Mucosa of descending colon (tissue), 3 donors: ENCODE results near the gene NMT2. TPM values are rescaled to one million over a fixed set of nuclear protein-coding genes. Genes with fewer than 3 reads are reported as not detected.

Experiments
- ATAC-seq: fragments of 200-7000 bp; cut with Tn5 transposase; one replicate; pipeline ENCODE4 v1.9.1; 2020; ENCODE audit warnings: mild to moderate bottlenecking, moderate library complexity
- DNase-seq, 3 donors: peaks; one replicate each; pipeline ENCODE4 v3.0.0-alpha.2; 2020
- H3K36me3 ChIP-seq: fragments of 200-600 bp; one replicate; pipeline ENCODE4 v1.8.0; 2021; ENCODE audit warnings: low read depth, mild to moderate bottlenecking
- H3K4me1 ChIP-seq: fragments of 200-600 bp; one replicate; pipeline ENCODE4 v1.8.0; 2021; ENCODE audit warnings: low read depth, mild to moderate bottlenecking
- H3K4me3 ChIP-seq: fragments of 200-600 bp; one replicate; pipeline ENCODE4 v1.8.0; 2021; ENCODE audit warnings: mild to moderate bottlenecking
- H3K9me3 ChIP-seq: fragments of 200-600 bp; one replicate; pipeline ENCODE4 v1.8.0; 2021; ENCODE audit warnings: mild to moderate bottlenecking
- CTCF ChIP-seq: fragments of 200-600 bp; IDR thresholded peaks from one replicate; pipeline ENCODE4 v1.8.0; 2022; ENCODE audit warnings: antibody characterized with exemption, mild to moderate bottlenecking
- intact Hi-C, 2 donors: fragments of 100-400 bp; cut with DNase I in 1 of 2; cut with micrococcal nuclease in 1 of 2; formaldehyde crosslinking; loops; one replicate each; pipeline versions ENCODE4 v1.11.0 to v1.11.1; 2022; cut with DNase I, micrococcal nuclease
- total RNA-seq, 3 donors: library from RNA; stranded (reverse); fragmentation: NEBNext Ultra II Directional in 2 of 3; extraction: Animal tissue kit (Norgen Biotek cat#: 25700) in 2 of 3; gene quantifications; one replicate each; pipeline versions ENCODE4 v1.2.1 to v1.2.4, GENCODE V29; 2021 to 2023
- donor health status: DM: no; HTN: no; CAD: no; lungs with moderate emphysema.
- donor health status: DM: no; HTN: no; CAD: no.
- donor health status: DM: no; HTN: yes; CAD: no.

The NMT2 gene
- total RNA-seq, 3 donors from 2014 or later = 21.8 to 26.4 (median 24.3) TPM

- no peak for TF ChIP-seq CTCF
- H3K4me1 ChIP-seq = no peaks in the 10 kb centered on the region
- ATAC-seq (no peak), DNase-seq (no peak)
- H3K4me3 ChIP-seq = no peak overlapping the region
- intact Hi-C loops = no loop called here
- H3K36me3 ChIP-seq = no peaks in the 10 kb centered on the region
- no peaks in the 10 kb centered on the region for H3K9me3 ChIP-seq
Observed at GRCh38 chr10:15068802-15069201, 99.7 kb downstream of the NMT2 start.

GRCh38 chr10:15067154-15067553, 101.3 kb downstream of the NMT2 start:
- intact Hi-C loops = no loop called here
- Histone ChIP-seq H3K4me1 (no peaks in the 10 kb centered on the region), H3K9me3 (no peaks in the 10 kb centered on the region), H3K4me3 (no peak overlapping the region), H3K36me3 (no peaks in the 10 kb centered on the region)
- ATAC-seq (no peak), DNase-seq (no peak)
- TF ChIP-seq CTCF = no peak

GRCh38 chr10:15060638-15061037, 107.9 kb downstream of the NMT2 start:
- ATAC-seq (no peak), DNase-seq (no peak)
- peaks cover 9% of the 10 kb centered on the region for H3K9me3 ChIP-seq

GRCh38 chr10:15059914-15060313, 108.6 kb downstream of the NMT2 start:
- intact Hi-C loops = no loop called here
- H3K9me3 ChIP-seq = peaks cover 9% of the 10 kb centered on the region
- DNase-seq = no peak

More at GRCh38 chr10:15060638-15061037, 107.9 kb downstream of the NMT2 start:
- intact Hi-C loops = no loop called here
- H3K4me3 ChIP-seq = no peak overlapping the region
- H3K4me1 ChIP-seq = no peaks in the 10 kb centered on the region
- TF ChIP-seq CTCF = no peak
- H3K36me3 ChIP-seq = no peaks in the 10 kb centered on the region

GRCh38 chr10:15058689-15059088, 109.8 kb downstream of the NMT2 start:
- DNase-seq (no peak), ATAC-seq (no peak)
- intact Hi-C loops = no loop called here
- H3K4me1 ChIP-seq = no peaks in the 10 kb centered on the region
- no peak overlapping the region for H3K4me3 ChIP-seq
- TF ChIP-seq CTCF = no peak
- H3K36me3 ChIP-seq = no peaks in the 10 kb centered on the region
- H3K9me3 ChIP-seq = peaks cover 9% of the 10 kb centered on the region

More at GRCh38 chr10:15059914-15060313, 108.6 kb downstream of the NMT2 start:
- ATAC-seq = no peak
- Histone ChIP-seq H3K36me3 (no peaks in the 10 kb centered on the region), H3K4me1 (no peaks in the 10 kb centered on the region), H3K4me3 (no peak overlapping the region)
- no peak for TF ChIP-seq CTCF

Other genes starting within 250 kb of the NMT2 start
- 10 to 100 TPM; 10.2 to 15.6 (median 12.4) TPM for gene DCLRE1C, start 214.6 kb downstream of the NMT2 start, total RNA-seq
- gene MEIG1, start 209.3 kb downstream of the NMT2 start, total RNA-seq = not detected
- under 1 TPM in 1 of 3 donors, not detected in 2; 0.16 TPM for gene OLAH, start 124.8 kb downstream of the NMT2 start, total RNA-seq
- gene ACBD7, start 79.9 kb downstream of the NMT2 start, total RNA-seq = under 1 TPM in 2 of 3 donors, not detected in 1; 0.22 to 0.75 TPM
- 10 to 100 TPM; 15.8 to 17.9 (median 17.7) TPM for gene RPP38, start 71.3 kb downstream of the NMT2 start, total RNA-seq
- 10 to 100 TPM; 33.7 to 60.7 (median 50.4) TPM for gene FAM171A1, start 202.6 kb upstream of the NMT2 start, total RNA-seq